Neural cell (in vitro differentiated cells): ENCODE measurements around the gene UCP3.

Experiments
- CTCF ChIP-seq: fragments of 450-650 bp; IDR thresholded peaks from 2 replicates; pipeline ENCODE4 v1.5.1; 2014; ENCODE audit warnings: antibody characterized with exemption, mild to moderate bottlenecking, moderate library complexity; ENCODE audit not compliant: poor library complexity, severe bottlenecking
- EZH2 ChIP-seq: fragments of 200-600, 300-800 bp; shearing (Covaris generic), sonication (generic); IDR thresholded peaks from 2 replicates; pipeline ENCODE4 v1.6.1; 2014; ENCODE audit warnings: antibody characterized with exemption, low read length, borderline replicate concordance, mild to moderate bottlenecking; ENCODE audit not compliant: insufficient read depth, poor library complexity, severe bottlenecking
- POLR2AphosphoS5 ChIP-seq: IDR thresholded peaks from 2 replicates; pipeline ENCODE4 v1.6.1; 2012

- TF ChIP-seq CTCF (no peak), POLR2AphosphoS5 (no peak), EZH2 (no peak)
Measured at GRCh38 chr11:73950869-73951710, 57.8 kb downstream of the UCP3 start, which contains the start of gene DNAJB13.
